Panc1 (cell line): ENCODE measurements around the gene KIF18B. TPM values are rescaled to one million over a fixed set of nuclear protein-coding genes. Genes with fewer than 3 reads are reported as not detected.

Source experiments
- ATAC-seq: fragments of 200-7000 bp; cut with Tn5 transposase; 2 replicates; pipeline ENCODE4 v1.9.1; 2020; ENCODE audit warnings: mild to moderate bottlenecking, moderate library complexity
- BruUV-seq: library from RNA; stranded (reverse); fragments of 400-500 nt; replicated peaks from 2 replicates; lab custom pipeline; 2021; lab: Mats Ljungman, UMichigan
- CTCF ChIA-PET: fragments of 300-600 bp; sonication (Branson Sonifier 250); formaldehyde crosslinking; loops from one replicate; lab custom pipeline; 2022; ENCODE audit warnings: antibody characterized with exemption; lab: Charles Lee
- POLR2A ChIA-PET: fragments of 300-600 bp; sonication (Branson Sonifier 250); formaldehyde crosslinking; loops from one replicate; lab custom pipeline; 2022; ENCODE audit warnings: antibody characterized with exemption; lab: Charles Lee
- DNase-seq: peaks from one replicate; pipeline ENCODE4 v3.0.0-alpha.2; 2010; ENCODE audit warnings: low read depth, low spot score
- H3K27ac ChIP-seq: 2 replicates; pipeline ENCODE4 v1.5.1; 2011; ENCODE audit warnings: mild to moderate bottlenecking, low read length, inconsistent platforms
- H3K27me3 ChIP-seq: fragments of 200-500 bp; sonication (Bioruptor generic); 2 replicates; pipeline ENCODE4 v1.6.0; 2014; ENCODE audit warnings: low read length, inconsistent platforms; ENCODE audit not compliant: control insufficient read depth, insufficient read depth
- H3K36me3 ChIP-seq: fragments of 200-500 bp; sonication (Bioruptor generic); 2 replicates; pipeline ENCODE4 v1.5.1; 2014; ENCODE audit warnings: inconsistent platforms, mild to moderate bottlenecking, low read length, moderate library complexity; ENCODE audit not compliant: control insufficient read depth, insufficient read depth
- H3K4me1 ChIP-seq: 2 replicates; pipeline ENCODE4 v1.5.1; 2011; ENCODE audit warnings: inconsistent platforms, mild to moderate bottlenecking, low read length, moderate library complexity; ENCODE audit not compliant: control insufficient read depth, insufficient read depth
- H3K4me3 ChIP-seq, 2 experiments: 2 replicates each; pipeline ENCODE4 v1.5.1; 2011 to 2012; ENCODE audit warnings: low read depth in 2 of 2, low read length in 2 of 2, mild to moderate bottlenecking in 2 of 2, inconsistent platforms in 1 of 2, moderate library complexity in 1 of 2
- H3K9me3 ChIP-seq: fragments of 200-500 bp; sonication (Bioruptor generic); 2 replicates; pipeline ENCODE4 v1.5.1; 2014; ENCODE audit warnings: low read depth, mild to moderate bottlenecking, inconsistent platforms, low read length, moderate library complexity; ENCODE audit not compliant: control insufficient read depth, insufficient read depth
- CTCF ChIP-seq: fragments of 450-650 bp; IDR thresholded peaks from 2 replicates; pipeline ENCODE4 v1.5.1; 2017; ENCODE audit warnings: mild to moderate bottlenecking
- POLR2AphosphoS5 ChIP-seq: IDR thresholded peaks from 2 replicates; pipeline ENCODE4 v1.6.1; 2012; ENCODE audit warnings: mild to moderate bottlenecking, low read depth, low read length, moderate library complexity
- REST ChIP-seq, 2 experiments: IDR thresholded peaks; 2 replicates each; pipeline ENCODE4 v1.6.1; 2011 to 2012; ENCODE audit warnings: low read depth in 2 of 2, control low read depth in 1 of 2, low read length in 1 of 2, mild to moderate bottlenecking in 1 of 2, moderate library complexity in 1 of 2; ENCODE audit not compliant: insufficient read depth in 1 of 2
- SIN3A ChIP-seq: IDR thresholded peaks from 2 replicates; pipeline ENCODE4 v1.6.1; 2012; ENCODE audit warnings: low read depth, mild to moderate bottlenecking, low read length, moderate library complexity, borderline replicate concordance; ENCODE audit not compliant: insufficient read depth
- TCF7L2 ChIP-seq: IDR thresholded peaks from 2 replicates; pipeline ENCODE4 v1.6.1; 2011; ENCODE audit warnings: mild to moderate bottlenecking, low read depth, low read length, inconsistent platforms
- in situ Hi-C: cut with HindIII; loops from 2 replicates; pipeline ENCODE4 v1.10.0; 2016; ENCODE audit warnings: low sequenced_read_pairs, low pct_unique_long_range_greater_than_20kb
- intact Hi-C: fragments of 100-400 bp; cut with micrococcal nuclease; formaldehyde crosslinking; loops from one replicate; pipeline ENCODE4 v1.10.0; 2022; ENCODE audit not compliant: unreplicated experiment
- total RNA-seq: library from RNA; stranded (reverse); gene quantifications from one replicate; pipeline ENCODE4 v1.2.1, GENCODE V29; 2021; ENCODE audit not compliant: unreplicated experiment

The KIF18B gene
- total RNA-seq, 1 experiment from 2014 or later, result 31.3 TPM

GRCh38 chr17:44906763-44907728 lies 40.5 kb downstream of the KIF18B start:
- POLR2A ChIA-PET, result no interaction called here

More at GRCh38 chr17:44906763-44907728, 40.5 kb downstream of the KIF18B start:
- ATAC-seq, result no peak
- BruUV-seq, result no TSS peak
- Histone ChIP-seq H3K4me3 (no peak overlapping the region), H3K36me3 (no peaks in the 10 kb centered on the region), H3K27ac (no peak overlapping the region), H3K27me3 (no peaks in the 10 kb centered on the region), H3K4me1 (no peaks in the 10 kb centered on the region; the same call in 1 of the 2 replicates), H3K9me3 (no peaks in the 10 kb centered on the region)
- DNase-seq, result no peak
- in situ Hi-C loops, result no loop called here
- TF ChIP-seq POLR2AphosphoS5 (no peak), TCF7L2 (no peak), REST (IDR thresholded peaks at IDR 0.05; ENCODE audit: insufficient read depth in 1 of 2, low read depth in 2 of 2, low read length in 1 of 2) (no peak), SIN3A (no peak), CTCF (no peak)
- CTCF ChIA-PET, result no interaction called here
- intact Hi-C loops, result no loop called here
